GM12891 (cell line): ENCODE measurements around the gene SPATC1L.
"Not testable (repeated sequence)": the region's sequence is repeated elsewhere in the genome, so short reads cannot be mapped to it uniquely, and the experiment has no call there.

ENCODE experiments used
- DNase-seq: peaks from one replicate; pipeline ENCODE4 v3.0.0; 2011; ENCODE audit warnings: low spot score; ENCODE audit not compliant: insufficient read length
- FAIRE-seq: peaks from 2 replicates; lab custom pipeline; 2011; peaks lifted over from hg19 to GRCh38; lab: Jason Lieb, UNC
- PAX5 ChIP-seq: IDR thresholded peaks from 2 replicates; pipeline ENCODE4 v1.6.1; 2011; ENCODE audit warnings: low read length, moderate library complexity, mild to moderate bottlenecking; ENCODE audit not compliant: insufficient read depth, severe bottlenecking
- POLR2A ChIP-seq: IDR thresholded peaks from 2 replicates; pipeline ENCODE4 v1.6.1; 2011; ENCODE audit warnings: low read depth, low read length, control low read depth
- POLR2AphosphoS5 ChIP-seq: IDR thresholded peaks from 2 replicates; pipeline ENCODE4 v1.6.1; 2011; ENCODE audit warnings: low read depth, low read length, control low read depth
- POU2F2 ChIP-seq: IDR thresholded peaks from 2 replicates; pipeline ENCODE4 v1.6.1; 2011; ENCODE audit warnings: low read depth, mild to moderate bottlenecking, control low read depth, low read length, moderate library complexity
- SPI1 ChIP-seq: IDR thresholded peaks from 2 replicates; pipeline ENCODE4 v1.6.1; 2011; ENCODE audit warnings: low read depth, low read length, control low read depth
- TAF1 ChIP-seq: IDR thresholded peaks from 2 replicates; pipeline ENCODE4 v1.6.1; 2011; ENCODE audit warnings: low read depth, low read length, control low read depth

SPATC1L gene

GRCh38 chr21:46208761-46209721, 24.8 kb upstream of the SPATC1L start:
- no peak for DNase-seq
- TF ChIP-seq POLR2AphosphoS5, result no peak
- no peak for FAIRE-seq

DNA sequence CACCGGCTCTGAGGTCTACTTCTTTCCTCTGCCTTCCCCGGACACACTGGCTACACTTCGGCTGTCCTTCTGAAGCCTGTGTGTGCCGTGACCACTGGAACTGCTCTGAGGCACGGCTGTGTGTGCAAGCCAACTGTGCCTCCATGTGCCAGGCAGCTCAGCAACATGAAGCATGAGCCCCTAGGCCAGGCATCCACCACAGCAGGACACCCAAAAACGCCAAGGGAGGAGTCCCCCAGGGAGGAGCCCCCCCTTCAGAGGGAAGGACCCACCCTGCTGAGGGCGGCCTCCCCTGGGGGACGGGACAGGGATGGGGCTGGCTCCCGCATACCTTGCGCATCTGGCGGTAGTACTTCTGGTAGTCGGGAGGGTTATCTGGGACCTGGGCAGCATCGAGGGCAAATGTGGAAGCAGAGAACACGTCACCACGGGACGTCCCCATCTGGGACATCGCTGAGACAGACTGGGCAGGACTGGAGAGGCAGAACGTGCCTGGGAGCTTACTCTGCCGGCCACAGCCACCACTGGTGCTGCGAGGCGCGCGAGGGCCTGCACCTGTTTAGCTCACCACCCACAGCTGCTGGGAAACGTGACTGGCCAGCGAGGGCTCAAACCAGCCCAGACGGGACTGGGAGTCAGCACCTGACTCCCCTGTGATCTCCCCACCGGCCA, 23.8 kb upstream of the SPATC1L start:
- DNase-seq (no peak), FAIRE-seq (no peak)
- TF ChIP-seq PAX5 (no peak), POLR2AphosphoS5 (no peak), POU2F2 (no peak), POLR2A (no peak), SPI1 (no peak), TAF1 (no peak)

- DNase-seq (no peak), FAIRE-seq (no peak)
- TF ChIP-seq PAX5, result no peak
- TF ChIP-seq TAF1, result no peak
- TF ChIP-seq POLR2AphosphoS5, result no peak
- TF ChIP-seq POLR2A, result no peak
- no peak for TF ChIP-seq POU2F2
- no peak for TF ChIP-seq SPI1
These were observed 23.0 kb upstream of the SPATC1L start for GRCh38 chr21:46207006-46207919.

- no peak for DNase-seq
- no peak for FAIRE-seq
- TF ChIP-seq POU2F2, result no peak
- no peak for TF ChIP-seq TAF1
- TF ChIP-seq SPI1, result no peak
- TF ChIP-seq POLR2AphosphoS5, result no peak
- TF ChIP-seq PAX5, result no peak
- no peak for TF ChIP-seq POLR2A
These were observed 22.1 kb upstream of the SPATC1L start for GRCh38 chr21:46206163-46207005.

GRCh38 chr21:46205766-46206162, 21.5 kb upstream of the SPATC1L start:
- no peak for FAIRE-seq
- DNase-seq, result no peak
- TF ChIP-seq SPI1, result no peak
- no peak for TF ChIP-seq POLR2A
- TF ChIP-seq PAX5, result no peak
- no peak for TF ChIP-seq TAF1
- no peak for TF ChIP-seq POLR2AphosphoS5
- TF ChIP-seq POU2F2, result no peak

GRCh38 chr21:46205166-46205565, 20.9 kb upstream of the SPATC1L start:
- FAIRE-seq (no peak), DNase-seq (no peak)
- TF ChIP-seq POU2F2, result no peak
- no peak for TF ChIP-seq SPI1
- no peak for TF ChIP-seq POLR2AphosphoS5
- TF ChIP-seq PAX5, result no peak
- TF ChIP-seq TAF1, result no peak

- TF ChIP-seq POLR2A (no peak), POU2F2 (no peak), TAF1 (no peak), POLR2AphosphoS5 (no peak), PAX5 (no peak), SPI1 (no peak)
- FAIRE-seq, result no peak
- no peak for DNase-seq
These were observed 18.9 kb upstream of the SPATC1L start for GRCh38 chr21:46203203-46203600.

GRCh38 chr21:46202592-46203202, 18.4 kb upstream of the SPATC1L start:
- DNase-seq (no peak), FAIRE-seq (no peak)
- TF ChIP-seq POU2F2, result no peak
- TF ChIP-seq POLR2AphosphoS5, result no peak
- no peak for TF ChIP-seq PAX5
- TF ChIP-seq SPI1, result no peak
- TF ChIP-seq POLR2A, result no peak
- no peak for TF ChIP-seq TAF1

DNA sequence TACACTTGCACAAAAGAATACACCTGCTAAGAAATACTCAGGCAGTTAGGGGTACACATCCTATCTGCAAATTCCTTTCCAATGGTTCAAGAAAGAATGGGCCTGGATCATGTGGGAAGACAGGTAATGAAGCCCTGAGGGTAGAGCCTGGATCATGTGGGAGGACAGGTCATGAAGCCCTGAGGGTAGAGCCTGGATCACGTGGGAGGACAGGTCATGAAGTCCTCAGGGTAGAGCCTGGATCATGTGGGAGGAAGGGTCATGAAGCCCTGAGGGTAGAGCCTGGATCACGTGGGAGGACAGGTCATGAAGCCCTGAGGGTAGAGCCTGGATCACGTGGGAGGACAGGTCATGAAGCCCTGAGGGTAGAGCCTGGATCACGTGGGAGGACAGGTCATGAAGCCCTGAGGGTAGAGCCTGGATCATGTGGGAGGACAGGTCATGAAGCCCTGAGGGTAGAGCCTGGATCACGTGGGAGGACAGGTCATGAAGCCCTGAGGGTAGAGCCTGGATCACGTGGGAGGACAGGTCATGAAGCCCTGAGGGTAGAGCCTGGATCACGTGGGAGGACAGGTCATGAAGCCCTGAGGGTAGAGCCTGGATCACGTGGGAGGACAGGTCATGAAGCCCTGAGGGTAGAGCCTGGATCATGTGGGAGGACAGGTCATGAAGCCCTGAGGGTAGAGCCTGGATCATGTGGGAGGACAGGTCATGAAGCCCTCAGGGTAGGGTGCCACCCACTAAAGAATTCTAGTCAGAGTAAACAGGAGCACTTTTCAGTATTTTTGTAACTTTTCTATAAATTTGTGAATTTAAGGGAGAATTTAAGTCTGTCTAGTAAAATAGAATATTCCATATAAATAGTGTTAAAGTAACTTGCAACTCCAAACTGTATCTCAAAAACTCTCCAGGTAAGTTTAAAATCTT, 16.9 kb upstream of the SPATC1L start:
- DNase-seq, FAIRE-seq: not testable (repeated sequence)
